Karpas-422 (cell line): ENCODE data around the gene MMP14. TPM values are rescaled to one million over a fixed set of nuclear protein-coding genes. Genes with fewer than 3 reads are reported as not detected.

Experiments used
- DNase-seq: peaks from one replicate; pipeline ENCODE4 v3.0.0-alpha.2; 2015
- H2AFZ ChIP-seq: fragments of 200-600 bp; sonication (generic); 2 replicates; pipeline ENCODE4 v1.6.1; 2014; ENCODE audit warnings: antibody characterized with exemption, low read length, mixed read lengths
- H3K27ac ChIP-seq: fragments of 200-600 bp; sonication (generic); 2 replicates; pipeline ENCODE4 v1.5.1; 2014; ENCODE audit warnings: mild to moderate bottlenecking, low read length, moderate library complexity
- H3K27me3 ChIP-seq: fragments of 200-600 bp; sonication (generic); 2 replicates; pipeline ENCODE4 v1.6.1; 2014; ENCODE audit warnings: low read length, mixed read lengths
- H3K36me3 ChIP-seq: fragments of 200-600 bp; sonication (generic); 2 replicates; pipeline ENCODE4 v1.6.1; 2014; ENCODE audit warnings: low read length, mixed read lengths; ENCODE audit not compliant: insufficient read depth
- H3K4me1 ChIP-seq: fragments of 200-600 bp; sonication (generic); 2 replicates; pipeline ENCODE4 v1.6.1; 2014; ENCODE audit warnings: mild to moderate bottlenecking, low read length, mixed read lengths
- H3K4me2 ChIP-seq: fragments of 200-600 bp; sonication (generic); 2 replicates; pipeline ENCODE4 v1.6.1; 2014; ENCODE audit warnings: low read length, low read depth, mild to moderate bottlenecking; ENCODE audit not compliant: poor library complexity, severe bottlenecking
- H3K4me3 ChIP-seq: fragments of 200-600 bp; sonication (generic); 2 replicates; pipeline ENCODE4 v1.5.1; 2014; ENCODE audit warnings: mild to moderate bottlenecking, antibody characterized with exemption, low read length, mixed read lengths
- H3K79me2 ChIP-seq: fragments of 200-600 bp; sonication (generic); 2 replicates; pipeline ENCODE4 v1.6.1; 2014; ENCODE audit warnings: mild to moderate bottlenecking, low read length, mixed read lengths
- H3K9ac ChIP-seq: fragments of 200-600 bp; sonication (generic); 2 replicates; pipeline ENCODE4 v1.6.0; 2014; ENCODE audit warnings: low read length
- H3K9me2 ChIP-seq: fragments of 200-600 bp; sonication (generic), shearing (Covaris generic); replicated peaks from 2 replicates; pipeline ENCODE4 v1.6.0; 2014; ENCODE audit warnings: mild to moderate bottlenecking, low read length, moderate library complexity; ENCODE audit not compliant: insufficient read depth
- H3K9me3 ChIP-seq: fragments of 300-700, 200-600 bp; sonication (generic); 2 replicates; pipeline ENCODE4 v1.6.1; 2014; ENCODE audit warnings: low read length, mixed read lengths
- H4K20me1 ChIP-seq: fragments of 200-600 bp; sonication (generic); 2 replicates; pipeline ENCODE4 v1.6.1; 2014; ENCODE audit warnings: mild to moderate bottlenecking, antibody characterized with exemption, low read length, low read depth; ENCODE audit not compliant: insufficient read depth
- total RNA-seq: library from RNA; depleted of rRNA; stranded (reverse); fragments of >200 nt; shearing (Covaris generic); gene quantifications from 2 replicates; pipeline ENCODE4 v1.2.3, GENCODE V29; 2014; ENCODE audit warnings: low replicate concordance

MMP14 gene
- total RNA-seq, 1 experiment from 2014 or later = 1.9 TPM

DNA sequence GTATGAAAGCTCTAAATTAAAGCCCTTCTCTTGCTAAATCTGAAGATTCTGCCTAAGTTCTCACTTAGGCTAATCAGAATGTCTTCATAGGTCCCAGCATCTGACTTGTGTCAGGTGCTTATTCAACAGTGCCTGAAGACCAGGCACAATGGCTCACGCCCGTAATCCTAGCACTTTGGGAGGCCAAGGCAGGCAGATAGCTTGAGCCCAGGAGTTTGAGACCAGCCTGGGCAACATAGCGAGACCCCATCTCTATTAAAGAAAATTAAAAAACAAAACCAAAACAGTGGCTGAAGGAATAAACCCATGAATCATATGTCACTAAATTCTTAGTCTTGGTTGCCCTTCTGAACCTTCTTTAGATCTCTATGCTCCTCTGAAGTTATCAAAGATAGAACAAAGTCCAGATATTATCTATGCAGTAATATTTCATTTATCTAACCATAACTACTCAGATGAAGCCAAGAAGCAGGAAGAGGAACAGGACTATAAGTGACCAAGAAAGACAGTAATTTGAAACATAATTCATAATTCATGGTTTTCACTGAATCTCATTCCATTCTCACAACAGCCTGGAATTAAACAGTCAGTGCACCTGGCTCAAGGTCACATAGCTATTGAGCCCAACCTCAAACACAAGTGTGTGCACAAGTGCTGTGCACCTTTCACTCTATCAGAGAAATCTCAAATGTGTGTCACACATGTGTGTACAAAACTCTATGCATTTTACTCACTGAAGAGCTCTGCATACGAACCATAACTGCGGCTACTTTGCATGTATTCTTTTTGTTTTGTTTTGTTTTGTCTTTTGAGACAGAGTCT is 27.8 kb upstream of the MMP14 start:
- H3K4me2 ChIP-seq = no peak overlapping the region
- no peaks in the 10 kb centered on the region for H3K79me2 ChIP-seq
- no peak overlapping the region for H3K9ac ChIP-seq
- H2AFZ ChIP-seq = no peak overlapping the region
- H4K20me1 ChIP-seq = no peaks in the 10 kb centered on the region
- H3K4me3 ChIP-seq = no peak overlapping the region
- no peak for DNase-seq
- H3K36me3 ChIP-seq = no peaks in the 10 kb centered on the region
- H3K27ac ChIP-seq = no peak overlapping the region
- H3K9me2 ChIP-seq = no peaks in the 10 kb centered on the region
- H3K4me1 ChIP-seq = peaks cover 22% of the 10 kb centered on the region
- no peaks in the 10 kb centered on the region for H3K9me3 ChIP-seq
- H3K27me3 ChIP-seq = no peaks in the 10 kb centered on the region

- no peak overlapping the region for H3K4me3 ChIP-seq
- peaks cover 16% of the 10 kb centered on the region for H3K4me1 ChIP-seq
- H3K27ac ChIP-seq = no peak overlapping the region
- H3K4me2 ChIP-seq = no peak overlapping the region
- no peak overlapping the region for H2AFZ ChIP-seq
- no peaks in the 10 kb centered on the region for H3K79me2 ChIP-seq
- DNase-seq = no peak
- H4K20me1 ChIP-seq = no peaks in the 10 kb centered on the region
- H3K9ac ChIP-seq = no peak overlapping the region
- no peaks in the 10 kb centered on the region for H3K36me3 ChIP-seq
- H3K9me2 ChIP-seq = no peaks in the 10 kb centered on the region
- H3K27me3 ChIP-seq = no peaks in the 10 kb centered on the region
- H3K9me3 ChIP-seq = no peaks in the 10 kb centered on the region
These were observed 24.7 kb upstream of the MMP14 start for GRCh38 chr14:22811722-22812121.

- Histone ChIP-seq H3K27me3 (no peaks in the 10 kb centered on the region), H3K9me3 (no peaks in the 10 kb centered on the region), H3K79me2 (no peaks in the 10 kb centered on the region), H3K9ac (no peak overlapping the region), H2AFZ (no peak overlapping the region), H3K27ac (no peak overlapping the region), H3K4me2 (no peak overlapping the region), H3K36me3 (no peaks in the 10 kb centered on the region), H4K20me1 (no peaks in the 10 kb centered on the region), H3K4me3 (no peak overlapping the region), H3K9me2 (no peaks in the 10 kb centered on the region), H3K4me1 (peaks cover 16% of the 10 kb centered on the region)
- DNase-seq = no peak
These were observed 23.6 kb upstream of the MMP14 start for GRCh38 chr14:22812744-22813143.

GRCh38 chr14:22813145-22813544 is 23.2 kb upstream of the MMP14 start:
- no peak for DNase-seq
- Histone ChIP-seq H3K36me3 (no peaks in the 10 kb centered on the region), H3K79me2 (no peaks in the 10 kb centered on the region), H3K9ac (no peak overlapping the region), H3K9me2 (no peaks in the 10 kb centered on the region), H3K27me3 (no peaks in the 10 kb centered on the region), H3K27ac (no peak overlapping the region), H3K4me3 (no peak overlapping the region), H2AFZ (no peak overlapping the region), H3K4me1 (peaks cover 16% of the 10 kb centered on the region), H3K4me2 (no peak overlapping the region), H3K9me3 (no peaks in the 10 kb centered on the region), H4K20me1 (no peaks in the 10 kb centered on the region)

DNA sequence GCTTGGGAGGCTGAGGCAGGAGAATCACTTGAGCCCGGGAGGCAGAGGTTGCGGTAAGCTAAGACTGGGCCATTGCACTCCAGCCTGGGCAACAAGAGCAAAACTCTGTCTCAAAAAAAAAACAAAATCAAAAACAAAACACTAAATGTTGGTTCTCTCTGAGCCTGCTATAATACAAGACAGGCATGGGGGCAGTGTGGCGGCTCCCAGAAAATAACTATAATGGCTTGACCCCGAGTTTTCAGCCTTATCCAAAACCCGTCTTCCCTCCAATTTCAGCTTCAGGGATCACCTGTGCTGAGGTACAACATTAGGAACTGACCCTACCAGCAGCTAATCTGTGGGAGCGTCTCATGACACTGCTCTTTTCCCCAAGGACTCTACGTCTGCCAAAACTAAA is 22.0 kb upstream of the MMP14 start:
- H2AFZ ChIP-seq = no peak overlapping the region
- no peaks in the 10 kb centered on the region for H4K20me1 ChIP-seq
- H3K27ac ChIP-seq = no peak overlapping the region
- DNase-seq = no peak
- no peak overlapping the region for H3K9ac ChIP-seq
- H3K27me3 ChIP-seq = no peaks in the 10 kb centered on the region
- H3K4me3 ChIP-seq = no peak overlapping the region
- no peaks in the 10 kb centered on the region for H3K9me3 ChIP-seq
- no peaks in the 10 kb centered on the region for H3K79me2 ChIP-seq
- H3K9me2 ChIP-seq = no peaks in the 10 kb centered on the region
- H3K4me2 ChIP-seq = no peak overlapping the region
- H3K36me3 ChIP-seq = no peaks in the 10 kb centered on the region
- H3K4me1 ChIP-seq = peaks cover 16% of the 10 kb centered on the region

- H2AFZ ChIP-seq = peak within 1 kb of the TSS; percentile 34; the same call in 1 of the 2 replicates
- no peak within 1 kb of the TSS for H3K4me2 ChIP-seq
- H3K27me3 ChIP-seq = no peaks in the 10 kb centered on the region
- no peaks in the 10 kb centered on the region for H3K9me2 ChIP-seq
- no peaks in the 10 kb centered on the region for H3K9me3 ChIP-seq
- DNase-seq = no peak
- H3K79me2 ChIP-seq = no peaks in the 10 kb centered on the region
- no peak within 1 kb of the TSS for H3K9ac ChIP-seq
- H3K36me3 ChIP-seq = no peaks in the 10 kb centered on the region
- no peak within 1 kb of the TSS for H3K4me3 ChIP-seq
- H3K27ac ChIP-seq = no peak within 1 kb of the TSS
- no peaks in the 10 kb centered on the region for H4K20me1 ChIP-seq
- peaks cover 16% of the 10 kb centered on the region for H3K4me1 ChIP-seq
These were observed 21.3 kb upstream of the MMP14 start, which contains the start of gene SLC7A7 for GRCh38 chr14:22814941-22815713. TSS of gene SLC7A7 (minus strand) at chr14:22815435. CDS start at chr14:22813398, 2,037 bp downstream.

- no peak overlapping the region for H2AFZ ChIP-seq
- no peaks in the 10 kb centered on the region for H3K36me3 ChIP-seq
- H3K4me1 ChIP-seq = peaks cover 21% of the 10 kb centered on the region
- no peak overlapping the region for H3K4me2 ChIP-seq
- no peak overlapping the region for H3K9ac ChIP-seq
- no peak for DNase-seq
- H3K79me2 ChIP-seq = no peaks in the 10 kb centered on the region
- no peak overlapping the region for H3K27ac ChIP-seq
- no peaks in the 10 kb centered on the region for H3K9me3 ChIP-seq
- no peaks in the 10 kb centered on the region for H3K27me3 ChIP-seq
- no peaks in the 10 kb centered on the region for H3K9me2 ChIP-seq
- no peak overlapping the region for H3K4me3 ChIP-seq
- no peaks in the 10 kb centered on the region for H4K20me1 ChIP-seq
These were observed 17.0 kb upstream of the MMP14 start for GRCh38 chr14:22819151-22819988.

DNA sequence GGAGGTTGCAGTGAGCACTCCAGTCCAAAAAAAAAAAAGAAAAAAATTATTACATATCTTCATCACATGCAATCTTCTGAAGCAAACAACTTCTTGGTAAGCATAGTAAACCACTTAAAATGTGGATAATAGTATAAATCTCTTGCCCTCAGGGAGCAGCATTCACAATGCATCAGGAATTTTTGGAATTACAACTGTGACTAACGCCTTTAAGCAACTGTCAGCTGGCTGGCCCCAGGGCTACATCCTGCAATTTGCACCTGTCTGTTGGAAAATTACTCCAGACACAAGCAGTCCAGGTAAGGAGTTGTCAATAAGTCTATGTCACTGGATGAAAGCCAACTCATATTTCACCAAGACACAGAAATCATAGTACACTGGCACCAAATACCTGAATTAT is 15.7 kb upstream of the MMP14 start:
- Histone ChIP-seq H3K27ac (no peak overlapping the region), H2AFZ (no peak overlapping the region), H3K27me3 (no peaks in the 10 kb centered on the region), H3K79me2 (no peaks in the 10 kb centered on the region), H3K36me3 (no peaks in the 10 kb centered on the region), H3K9me2 (no peaks in the 10 kb centered on the region), H4K20me1 (no peaks in the 10 kb centered on the region), H3K9me3 (no peaks in the 10 kb centered on the region), H3K4me3 (no peak overlapping the region), H3K4me1 (peaks cover 22% of the 10 kb centered on the region), H3K9ac (no peak overlapping the region), H3K4me2 (no peak overlapping the region)
- DNase-seq = no peak
